Stimulated activated CD4-positive, alpha-beta T cell treated with anti-CD3 and anti-CD28 coated beads, Interleukin-4, amount 100 ng/mL, for 4 hours (primary cell): ENCODE data around the gene ATXN10.
"Not testable (repeated sequence)": the region's sequence is repeated elsewhere in the genome, so short reads cannot be mapped to it uniquely, and the experiment has no call there.

Experiments used
- DNase-seq, 2 experiments: peaks; one replicate each; pipeline ENCODE4 v3.0.0-alpha.2; 2020

Gene ATXN10, protein sequence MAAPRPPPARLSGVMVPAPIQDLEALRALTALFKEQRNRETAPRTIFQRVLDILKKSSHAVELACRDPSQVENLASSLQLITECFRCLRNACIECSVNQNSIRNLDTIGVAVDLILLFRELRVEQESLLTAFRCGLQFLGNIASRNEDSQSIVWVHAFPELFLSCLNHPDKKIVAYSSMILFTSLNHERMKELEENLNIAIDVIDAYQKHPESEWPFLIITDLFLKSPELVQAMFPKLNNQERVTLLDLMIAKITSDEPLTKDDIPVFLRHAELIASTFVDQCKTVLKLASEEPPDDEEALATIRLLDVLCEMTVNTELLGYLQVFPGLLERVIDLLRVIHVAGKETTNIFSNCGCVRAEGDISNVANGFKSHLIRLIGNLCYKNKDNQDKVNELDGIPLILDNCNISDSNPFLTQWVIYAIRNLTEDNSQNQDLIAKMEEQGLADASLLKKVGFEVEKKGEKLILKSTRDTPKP

DNA sequence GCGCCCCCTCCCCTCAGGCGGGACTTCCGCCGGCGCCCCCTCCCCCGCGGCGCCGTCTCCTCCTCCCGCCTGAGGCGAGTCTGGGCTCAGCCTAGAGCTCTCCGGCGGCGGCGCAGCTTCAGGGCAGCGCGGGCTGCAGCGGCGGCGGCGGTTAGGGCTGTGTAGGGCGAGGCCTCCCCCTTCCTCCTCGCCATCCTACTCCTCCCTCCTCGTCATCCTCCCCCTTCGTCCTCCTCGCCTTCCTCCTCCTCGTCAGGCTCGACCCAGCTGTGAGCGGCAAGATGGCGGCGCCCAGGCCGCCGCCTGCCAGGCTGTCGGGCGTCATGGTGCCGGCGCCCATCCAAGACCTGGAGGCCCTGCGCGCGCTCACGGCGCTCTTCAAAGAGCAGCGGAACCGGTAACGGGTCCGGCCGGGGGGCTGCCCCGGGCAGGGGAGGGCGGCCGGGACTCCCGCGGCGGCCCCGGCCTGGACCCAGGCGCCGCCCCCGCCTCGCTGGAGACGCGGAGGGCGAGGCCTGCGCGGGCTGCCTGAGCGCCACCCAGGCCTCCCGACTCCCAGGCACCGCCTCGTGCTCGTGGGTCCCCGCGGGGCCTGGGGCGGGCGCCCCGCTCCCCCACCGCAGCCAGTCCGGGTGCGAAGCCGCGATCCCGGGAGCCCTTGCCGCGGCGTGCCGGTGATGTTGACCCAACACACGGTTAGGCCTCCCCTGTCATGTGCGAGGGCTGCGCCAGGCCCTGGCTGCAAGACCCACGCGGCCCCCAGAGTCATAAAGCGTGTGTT is at the start of gene ATXN10:
Gene ATXN10, plus strand, starts transcription at position 52 of the 781 bp plus-strand sequence. Its CDS starts 230 bp downstream, at position 282.
- peak; percentile 77 for DNase-seq

DNA sequence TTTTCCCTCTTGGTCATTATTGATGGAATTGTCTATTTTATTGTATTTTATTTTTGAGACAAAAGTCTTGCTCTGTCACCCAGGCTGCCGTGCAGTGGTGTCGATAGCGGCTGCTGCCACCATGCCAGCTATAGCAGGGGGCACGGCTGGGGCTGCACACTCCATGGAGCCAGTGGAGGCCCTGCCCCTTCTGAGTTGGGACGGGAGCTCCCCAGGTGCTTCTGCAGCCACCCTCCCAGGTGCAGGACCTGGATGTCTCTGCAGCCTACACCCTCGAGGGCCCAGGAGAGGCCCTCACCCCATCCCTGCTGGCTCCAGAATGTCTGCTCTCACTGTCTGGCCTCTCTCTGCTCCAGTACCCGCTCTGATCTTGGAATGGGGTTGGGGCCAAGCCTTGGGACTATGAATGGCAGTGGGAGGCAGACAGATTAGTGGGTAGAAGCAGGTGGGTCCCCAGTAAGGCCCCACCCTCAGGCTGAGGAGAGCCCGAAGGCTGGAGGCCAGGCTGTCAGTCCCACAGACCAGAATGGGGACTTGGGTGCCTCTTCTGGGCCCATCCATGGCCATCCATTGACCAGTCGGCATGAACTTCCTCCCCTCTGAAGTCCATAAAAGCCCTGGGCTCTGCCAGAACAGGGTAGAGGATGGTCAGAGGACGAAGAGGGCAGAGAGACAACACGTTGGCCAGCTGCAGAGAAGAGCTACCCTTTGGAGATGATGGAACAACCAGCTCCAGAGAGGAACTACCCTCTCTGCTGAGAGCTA is 49.6 kb upstream of the ATXN10 start:
- no peak for DNase-seq

DNA sequence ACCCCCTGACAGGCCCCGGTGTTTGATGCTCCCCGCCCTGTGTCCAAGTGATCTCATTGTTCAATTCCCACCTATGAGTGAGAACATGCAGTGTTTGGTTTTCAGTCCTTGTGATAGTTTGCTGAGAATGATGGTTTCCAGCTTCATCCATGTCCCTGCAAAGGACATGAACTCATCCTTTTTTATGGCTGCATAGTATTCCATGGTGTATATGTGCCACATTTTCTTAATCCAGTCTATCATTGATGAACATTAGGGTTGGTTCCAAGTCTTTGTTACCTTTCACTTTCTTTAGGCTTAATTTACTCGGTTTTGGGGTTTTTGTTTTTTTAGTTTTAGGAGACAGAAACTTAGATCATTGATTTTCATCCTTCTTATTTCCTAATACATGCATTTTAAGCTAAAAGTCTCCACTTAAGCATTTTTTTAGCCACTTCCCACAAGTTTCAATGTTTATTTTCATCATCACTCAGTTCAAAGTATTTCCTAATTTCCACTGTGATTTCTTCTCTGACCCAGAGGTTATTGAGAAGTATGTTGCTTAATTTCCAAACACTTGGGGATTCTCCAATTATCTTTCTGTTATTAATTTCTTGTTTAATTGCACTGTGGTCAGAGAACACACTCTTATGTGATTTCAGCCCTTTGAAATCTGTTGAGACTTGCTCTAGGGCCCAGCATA is 48.0 kb upstream of the ATXN10 start:
- DNase-seq: not testable (repeated sequence)

DNA sequence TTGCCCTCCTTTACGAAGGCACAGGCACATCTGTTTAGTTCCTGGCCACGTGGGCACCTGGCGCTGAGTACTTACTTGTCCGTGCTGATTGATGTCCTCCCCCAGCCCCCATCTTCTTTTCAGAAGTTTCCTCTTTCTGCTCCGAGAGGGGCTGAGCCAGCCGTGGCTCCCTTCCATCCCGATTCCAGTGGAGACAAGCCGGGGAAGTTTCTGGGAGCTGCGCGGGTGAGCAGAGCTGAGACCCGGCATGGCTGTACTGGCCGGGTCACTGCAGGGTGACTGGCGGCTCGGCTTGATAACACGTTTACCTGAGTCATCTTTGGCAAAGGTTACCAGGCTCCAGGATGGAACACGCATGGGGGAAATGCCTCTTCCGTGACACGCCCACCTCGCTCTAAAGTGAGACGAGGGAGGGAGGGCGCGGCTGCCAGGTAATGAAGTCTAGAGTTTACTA is 45.4 kb upstream of the ATXN10 start:
- no peak for DNase-seq

DNA sequence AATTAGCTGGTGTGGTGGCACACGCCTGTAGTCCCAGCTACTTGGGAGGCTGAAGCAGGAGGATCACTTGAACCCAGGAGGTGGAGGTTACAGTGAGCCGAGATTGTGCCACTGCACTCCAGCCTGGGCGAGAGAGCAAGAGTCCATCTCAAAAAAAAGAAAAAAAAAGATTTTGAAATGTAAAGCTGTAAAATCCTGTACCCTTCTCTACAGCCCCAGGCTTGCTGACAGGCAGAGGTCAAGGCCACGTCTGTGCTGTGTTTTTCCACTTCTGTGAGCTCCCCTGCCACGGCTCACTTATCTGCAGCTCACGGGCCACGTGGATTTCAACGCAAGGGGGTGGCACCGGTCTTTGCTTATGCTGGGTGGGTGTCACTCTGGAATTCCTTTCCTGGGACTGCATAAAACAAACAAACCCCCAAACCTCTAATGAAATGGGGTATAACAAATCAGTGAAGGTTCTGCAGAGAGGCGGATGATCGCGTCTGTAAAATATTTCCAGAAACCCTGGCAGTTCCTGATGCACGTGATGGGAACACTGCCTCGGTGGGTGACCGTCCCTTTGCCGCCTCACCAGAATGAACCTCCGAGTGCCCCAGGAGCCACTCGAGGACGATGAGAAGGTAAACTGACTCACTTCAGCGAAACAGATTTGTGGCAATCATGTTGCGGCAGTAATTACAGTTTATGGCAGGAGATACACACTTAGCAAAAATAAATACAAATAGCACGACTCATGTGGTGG is 44.0 kb upstream of the ATXN10 start:
- DNase-seq: no peak

DNA sequence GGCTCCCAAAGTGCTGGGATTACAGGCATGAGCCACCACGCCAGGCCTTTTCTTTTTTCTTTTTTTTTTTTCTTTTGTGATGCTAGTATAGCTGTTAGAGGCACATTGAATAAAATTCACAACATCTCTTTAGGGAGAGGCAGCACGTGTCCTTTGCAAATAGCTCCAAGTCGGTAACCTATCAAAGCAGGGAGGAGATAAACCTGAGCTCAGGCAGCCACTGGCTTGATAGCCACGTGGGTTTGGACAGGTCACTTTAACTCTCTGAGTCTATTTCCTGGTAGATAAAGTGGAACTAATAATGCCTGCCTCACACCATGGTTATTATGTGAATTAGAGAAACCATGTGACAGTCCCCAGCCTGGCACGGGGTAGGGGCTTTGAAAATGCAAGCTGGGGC is 43.1 kb upstream of the ATXN10 start:
- no peak for DNase-seq

DNA sequence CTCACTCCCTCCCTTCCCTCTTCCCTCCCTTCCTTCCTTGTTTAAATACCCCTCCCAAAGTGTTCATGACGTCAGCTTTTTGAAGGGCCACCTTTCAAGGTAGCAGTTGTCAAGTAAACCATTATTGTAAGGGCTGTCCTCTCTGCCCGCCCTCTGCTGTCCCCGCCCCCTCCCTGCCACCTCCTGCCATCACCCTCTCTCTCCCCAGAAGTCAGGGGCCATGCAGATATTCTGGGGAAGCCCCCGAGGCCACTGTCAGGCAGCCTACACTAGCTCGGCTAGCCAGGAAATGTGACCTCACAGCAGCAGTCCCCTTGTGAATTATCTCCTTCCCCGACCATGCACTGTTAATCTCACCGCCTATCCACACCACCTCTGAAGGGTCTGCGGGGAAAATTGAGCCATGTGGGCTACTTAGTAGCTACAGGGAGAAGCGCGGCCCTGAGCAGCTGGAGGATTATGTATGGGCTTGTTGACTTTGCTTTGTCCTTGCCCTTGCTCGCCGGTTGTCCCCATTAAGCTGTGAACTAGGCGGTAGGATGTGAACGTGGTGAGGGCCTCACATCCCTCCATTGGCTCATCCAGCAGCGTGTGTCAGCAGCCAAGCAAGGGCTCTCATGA is 42.1 kb upstream of the ATXN10 start:
- no peak for DNase-seq

DNA sequence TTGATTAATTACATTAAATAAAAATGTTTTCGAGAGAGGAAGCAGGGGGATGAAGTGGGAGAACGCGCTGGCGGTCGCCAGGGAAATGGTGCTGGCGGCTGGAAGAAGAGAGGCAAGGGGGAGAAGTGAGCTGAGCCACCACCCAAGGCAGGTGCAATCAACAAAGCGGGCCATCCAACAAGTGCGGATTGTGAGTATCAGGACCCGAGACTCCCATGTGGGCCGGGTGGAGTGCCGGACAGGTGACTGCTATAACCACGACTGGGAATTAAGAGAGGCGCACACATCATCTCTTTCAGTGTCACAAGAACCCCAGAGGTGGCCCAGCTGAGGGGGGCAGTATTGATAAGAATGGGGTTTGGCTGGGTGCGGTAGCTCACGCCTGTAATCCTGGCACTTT is 41.2 kb upstream of the ATXN10 start:
- no peak for DNase-seq

DNA sequence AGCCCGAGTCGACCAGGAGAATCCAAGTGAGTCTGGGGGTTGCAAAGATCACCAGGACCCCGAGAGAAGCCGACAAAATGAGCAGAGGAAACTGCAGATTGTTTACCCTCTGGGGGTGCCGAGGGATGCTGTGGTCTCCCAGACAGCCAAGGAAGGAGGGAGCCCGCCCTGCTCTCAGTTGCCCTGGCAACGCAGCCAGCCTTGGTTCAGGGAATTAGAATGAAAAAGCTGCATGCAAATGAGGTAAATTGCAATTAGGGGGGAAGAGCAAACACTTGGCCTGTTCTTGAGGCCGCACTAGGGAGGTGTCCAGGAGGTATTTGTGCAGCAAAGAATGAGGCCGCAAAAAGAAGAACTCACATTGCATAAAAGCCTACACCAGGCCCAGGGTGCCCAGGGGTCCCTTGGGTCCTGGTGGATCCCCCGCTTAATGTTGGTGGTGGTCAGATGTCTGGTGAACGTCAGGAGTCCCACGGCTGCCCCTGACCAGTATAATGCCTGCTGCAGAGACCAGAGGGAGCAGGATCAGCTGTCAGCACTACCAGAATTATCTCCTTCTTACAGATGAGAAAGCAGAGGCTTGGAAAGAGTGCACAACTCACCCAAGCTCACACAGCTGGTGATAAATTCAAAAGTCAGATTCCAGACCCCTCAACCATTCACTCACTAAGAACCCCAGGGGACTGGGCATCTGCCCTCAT is 40.3 kb upstream of the ATXN10 start:
- DNase-seq: no peak

DNA sequence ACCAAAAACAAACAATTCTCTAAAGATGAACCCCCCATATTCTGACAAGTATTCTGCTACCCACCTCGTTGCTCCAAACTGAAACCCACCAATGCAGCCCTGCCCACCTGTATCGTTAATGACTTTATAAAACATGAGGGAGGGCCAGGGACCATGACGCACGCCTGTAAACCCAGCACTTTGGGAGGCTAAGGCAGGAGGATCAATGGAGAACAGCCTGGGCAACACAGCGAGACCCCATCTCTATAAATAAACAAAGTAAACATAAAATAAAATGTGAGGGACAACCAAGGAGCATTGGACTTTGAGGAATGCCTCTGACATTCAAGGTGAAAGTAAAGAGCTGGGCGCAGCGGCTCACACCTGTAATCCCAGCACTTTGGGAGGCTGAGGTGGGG is 39.8 kb upstream of the ATXN10 start:
- no peak for DNase-seq

DNA sequence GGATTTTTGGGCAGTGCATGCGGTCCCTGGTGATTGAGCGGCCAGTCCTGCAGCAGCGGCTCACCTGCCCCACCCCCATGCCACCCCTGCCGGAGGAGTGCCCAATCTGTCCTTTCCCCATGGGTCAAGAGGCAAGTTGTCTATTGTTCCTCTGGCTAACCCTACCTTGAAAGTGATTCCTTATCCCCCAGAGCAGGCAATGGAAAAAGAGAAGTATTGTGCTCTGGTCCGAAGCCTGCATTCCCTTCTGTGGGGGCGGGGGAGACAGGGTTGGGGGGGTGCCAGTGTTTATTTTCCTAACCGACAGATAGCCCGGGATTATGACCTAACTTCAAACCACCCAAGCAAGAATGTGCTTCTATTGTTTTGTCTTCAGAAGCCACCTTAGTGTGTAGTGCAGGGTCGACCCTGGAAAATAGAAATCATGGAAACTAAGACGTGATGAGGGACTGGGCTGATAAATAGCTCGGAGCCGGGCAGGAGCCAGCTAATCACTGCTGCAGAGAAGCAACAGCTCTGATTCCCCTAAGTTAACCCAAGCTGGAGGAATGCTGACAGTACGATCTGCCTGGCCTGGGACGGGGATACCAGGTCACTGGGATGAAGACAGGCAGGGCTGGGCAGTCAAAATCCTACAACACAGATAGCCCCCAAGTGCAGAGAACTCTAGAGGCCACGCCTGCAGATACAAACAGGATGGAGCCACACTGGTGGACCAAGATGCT is 38.7 kb upstream of the ATXN10 start:
- DNase-seq: no peak

DNA sequence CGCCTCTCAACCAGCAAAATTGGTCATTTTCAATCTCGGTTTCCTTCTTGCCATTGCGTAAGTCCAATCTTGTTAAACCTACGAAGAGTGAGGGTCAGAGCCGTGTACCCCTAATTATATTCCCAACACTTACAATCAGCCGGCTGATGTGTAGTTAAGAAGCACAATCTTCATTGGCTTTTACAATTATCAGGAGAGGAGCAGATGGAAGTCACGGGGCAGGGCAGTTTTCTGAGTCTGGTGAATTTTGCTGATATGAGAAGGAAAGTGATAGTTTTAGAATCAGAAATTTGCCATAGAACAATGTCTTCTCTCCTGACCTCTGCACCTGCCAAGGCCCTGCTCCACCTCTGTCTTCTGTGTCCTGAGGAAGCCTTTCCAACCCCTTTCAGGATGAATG is 35.0 kb upstream of the ATXN10 start:
- DNase-seq: no peak

DNA sequence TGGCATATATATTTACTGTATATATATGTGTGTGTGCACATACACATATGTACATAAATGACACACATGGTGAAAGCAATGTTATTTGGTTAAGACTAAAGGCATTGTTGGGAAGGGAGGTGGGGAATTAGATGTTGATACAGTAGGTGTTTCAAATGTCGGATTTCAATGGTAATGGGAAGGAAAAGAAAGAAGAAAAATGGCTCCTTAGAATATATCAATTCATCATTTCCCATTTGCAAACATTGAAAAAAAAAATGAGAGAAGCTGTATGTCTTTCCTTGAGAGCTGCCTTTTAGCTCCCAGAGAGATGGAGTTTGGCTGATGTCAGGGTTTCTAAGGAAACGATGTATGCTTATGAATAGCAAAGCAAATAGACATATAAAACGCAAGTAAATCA is 33.4 kb upstream of the ATXN10 start:
- DNase-seq: no peak

DNA sequence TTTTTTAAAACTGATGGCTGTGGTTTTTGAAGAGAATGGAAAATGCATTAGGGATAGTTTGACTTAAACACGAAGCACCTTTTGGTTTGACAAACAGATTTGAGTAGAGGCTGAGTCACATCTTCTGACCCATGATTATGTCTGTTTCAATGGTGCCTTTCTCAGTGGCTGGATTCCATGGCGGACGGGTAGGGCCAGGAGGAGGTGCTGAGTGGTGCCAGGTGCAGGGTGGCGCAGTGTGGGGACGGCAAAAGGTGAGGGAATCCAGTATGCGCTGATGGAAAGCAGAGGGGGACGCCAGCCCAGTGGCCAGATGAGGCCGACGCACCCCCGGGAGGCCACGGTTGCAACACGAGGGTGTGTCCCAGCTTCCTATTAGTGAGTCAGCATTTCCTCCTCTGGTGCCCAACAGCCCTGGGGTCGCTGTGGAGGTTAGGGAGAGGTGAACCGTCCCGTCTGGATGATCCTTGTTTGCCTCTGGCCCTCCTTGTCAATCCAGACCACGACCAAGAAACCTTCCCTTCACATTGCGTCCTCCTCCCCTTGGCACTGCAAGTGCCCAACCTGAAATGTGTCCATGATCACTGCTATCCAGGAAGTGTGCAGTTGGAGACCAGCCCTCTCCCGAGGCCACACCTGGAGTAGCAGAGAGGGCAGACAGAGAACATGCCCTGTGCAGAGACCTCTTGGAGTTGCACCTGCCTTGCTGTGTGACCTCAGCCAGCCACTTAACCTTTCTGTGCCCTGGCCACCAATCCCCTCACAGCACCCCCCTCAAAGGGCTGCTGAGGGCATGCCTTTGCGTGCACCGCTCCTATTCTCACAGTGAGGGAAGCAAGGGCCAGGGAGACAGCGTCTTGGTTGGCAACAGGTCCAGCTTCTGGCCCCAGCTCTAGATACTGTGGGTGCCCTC is 32.5 kb upstream of the ATXN10 start:
- DNase-seq: no peak

DNA sequence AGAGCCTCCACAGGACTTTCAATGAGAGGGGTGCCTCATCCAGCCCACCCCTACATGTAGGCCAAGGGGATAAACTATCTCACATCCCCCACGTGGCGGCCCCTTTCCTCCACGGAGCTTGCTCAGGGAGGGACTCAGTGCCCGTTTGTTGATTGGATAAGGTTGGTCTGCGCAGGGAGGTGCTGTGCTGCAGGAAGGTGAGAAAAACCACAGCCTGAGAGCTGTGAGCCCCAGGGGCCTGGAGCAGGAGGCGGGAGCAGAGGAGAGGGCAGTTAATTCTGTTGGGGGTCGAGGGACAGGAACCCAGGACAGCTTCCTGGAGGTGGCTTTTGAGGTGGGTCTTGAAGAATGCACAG is 31.9 kb upstream of the ATXN10 start:
- DNase-seq: no peak

DNA sequence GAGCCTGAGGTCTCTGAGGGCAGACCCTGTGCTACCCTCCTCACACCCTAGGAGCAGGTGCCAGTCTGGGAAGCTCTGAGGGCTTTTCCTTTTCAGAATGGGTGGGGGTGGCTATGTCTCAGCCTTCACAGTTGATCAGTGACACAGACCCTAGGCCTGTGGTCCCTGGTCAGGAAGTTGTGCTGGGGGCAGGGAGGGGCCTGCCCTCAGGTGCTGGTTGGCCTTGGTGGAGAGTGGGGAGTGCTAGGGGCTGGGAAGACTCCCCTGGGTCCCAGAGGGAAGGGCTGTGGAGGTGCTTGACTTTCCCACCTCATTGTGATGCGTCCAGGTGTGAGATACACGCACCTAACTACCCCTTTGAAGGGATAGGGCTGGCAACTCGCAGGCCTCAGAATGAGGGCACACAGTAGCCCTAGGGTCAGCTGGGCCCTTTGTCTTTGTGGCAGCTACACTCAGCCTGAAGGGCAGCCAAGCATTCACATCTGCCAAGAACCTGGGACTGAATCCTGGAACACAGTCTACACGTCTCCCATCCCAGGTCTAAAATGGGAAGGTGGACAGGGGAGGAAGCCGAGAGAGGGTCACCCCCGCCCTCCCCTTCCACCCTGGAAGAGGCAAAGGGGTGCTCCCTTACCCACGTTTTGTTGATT is 31.2 kb upstream of the ATXN10 start:
- DNase-seq: no peak

DNA sequence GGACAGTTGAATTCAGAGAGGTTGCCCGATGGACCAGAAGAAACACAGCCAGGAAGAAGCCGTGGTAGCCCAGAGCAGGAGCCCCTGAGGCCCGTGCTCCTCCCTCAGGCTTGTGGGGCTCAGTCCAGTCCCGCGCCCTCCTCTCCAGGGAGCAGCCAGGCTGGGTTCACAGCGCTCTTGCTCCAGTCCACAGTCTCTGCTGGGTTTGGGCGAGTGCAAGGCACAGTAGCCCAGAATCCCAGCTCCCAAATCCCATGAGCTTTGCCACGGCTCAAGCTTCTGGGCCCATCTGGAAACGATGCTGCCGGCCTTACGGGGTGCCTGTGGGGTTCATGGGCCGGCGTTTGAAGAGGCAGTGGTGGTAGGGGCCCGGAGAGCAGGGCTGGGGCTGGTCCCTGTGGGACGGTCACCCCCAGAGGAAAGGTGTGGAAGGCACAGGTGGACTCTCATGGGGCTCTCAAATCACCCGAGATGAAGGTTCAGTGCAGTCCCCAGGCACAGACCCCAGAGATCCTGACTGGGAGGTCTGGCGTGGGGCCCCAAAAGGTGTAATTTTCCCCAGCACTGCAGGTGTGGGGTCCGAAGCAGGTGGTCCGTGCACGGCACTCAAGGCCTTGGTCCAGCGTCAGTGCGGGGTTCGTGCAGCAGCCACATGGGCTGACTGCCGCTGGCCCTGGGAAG is 30.6 kb upstream of the ATXN10 start:
- DNase-seq: no peak

DNA sequence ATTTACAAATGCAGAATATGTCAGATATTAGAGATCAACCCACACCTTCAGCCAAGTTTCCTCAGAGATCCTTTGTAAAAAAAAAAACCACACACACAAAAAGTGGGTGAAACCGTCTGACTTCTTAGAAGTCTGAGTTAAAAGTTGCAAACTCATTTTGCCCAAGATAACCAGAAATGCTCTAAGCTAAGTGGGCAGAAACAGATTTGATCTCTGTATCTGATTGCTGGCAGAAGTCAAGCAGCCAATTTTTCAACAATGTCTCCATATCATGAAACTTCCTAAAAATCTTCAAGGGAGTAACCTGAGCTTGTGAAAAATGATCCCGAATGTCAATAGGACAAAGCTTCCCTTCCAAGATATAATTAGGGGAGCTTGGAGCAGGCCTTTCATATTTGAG is 28.6 kb upstream of the ATXN10 start:
- no peak for DNase-seq
